ENCODE measurements around the gene OOEP. TPM values are rescaled to one million over a fixed set of nuclear protein-coding genes. Genes with fewer than 3 reads are reported as not detected.

The OOEP gene
- total RNA-seq, 1 experiment from 2014 or later, result not detected

GRCh38 chr6:73364549-73364948 is 5.1 kb downstream of the OOEP start (continued):
- TF ChIP-seq FOSL1 (IDR thresholded peaks at IDR 0.05; ENCODE audit: low read depth) (no peak), EGR1 (IDR thresholded peaks at IDR 0.05; ENCODE audit: low read depth) (no peak), CBX3 (IDR thresholded peaks at IDR 0.05; ENCODE audit: low read depth) (no peak), MAX (IDR thresholded peaks at IDR 0.05) (no peak), YY1 (IDR thresholded peaks at IDR 0.05; ENCODE audit: extremely low read depth, insufficient replicate concordance, low read depth, low read length) (no peak), TCF7L2 (IDR thresholded peaks at IDR 0.05; ENCODE audit: borderline replicate concordance, extremely low read depth, insufficient read depth, insufficient read length) (no peak), EZH2phosphoT487 (IDR thresholded peaks at IDR 0.05; ENCODE audit: borderline replicate concordance) (no peak), EZH2 (IDR thresholded peaks at IDR 0.05) (no peak)

- CTCF ChIA-PET, result no interaction called here
- RAD21 ChIA-PET (ENCODE audit: low non-redundant PET in 1 of 2, low total read pairs in 2 of 2, uncharacterized antibody in 2 of 2, unreplicated experiment in 2 of 2), result no interaction called here
Observed at GRCh38 chr6:73364121-73364520, 5.6 kb downstream of the OOEP start.

More at GRCh38 chr6:73364121-73364520, 5.6 kb downstream of the OOEP start:
- TF ChIP-seq ATF3 (IDR thresholded peaks at IDR 0.05) (no peak), JUND (IDR thresholded peaks at IDR 0.05) (no peak)
- no peaks in the 10 kb centered on the region for H3K9me2 ChIP-seq (ENCODE audit: insufficient read depth)
- no peaks in the 10 kb centered on the region for H4K20me1 ChIP-seq (ENCODE audit: insufficient read depth)
- no peak overlapping the region for H3K27ac ChIP-seq (ENCODE audit: low read depth, low read length)
- no peak overlapping the region for H3K9ac ChIP-seq (ENCODE audit: low read length)
- H3K4me1 ChIP-seq (ENCODE audit: control insufficient read depth in 1 of 2, insufficient read depth in 2 of 2, low read length in 2 of 2), result no peaks in the 10 kb centered on the region
- H3K9me3 ChIP-seq (ENCODE audit: control insufficient read depth in 1 of 2, insufficient read depth in 1 of 2, low read depth in 1 of 2, low read length in 2 of 2), result no peaks in the 10 kb centered on the region
- no TSS peak for BruUV-seq (replicated peaks)
- no peak overlapping the region for H3K4me2 ChIP-seq (ENCODE audit: low read length)
- H2AFZ ChIP-seq (ENCODE audit: low read depth, low read length, poor library complexity, severe bottlenecking), result no peak overlapping the region
- no peak overlapping the region for H3K4me3 ChIP-seq (replicated peaks in 1 of 2; ENCODE audit: low read depth in 1 of 2, low read length in 2 of 2)
- no peaks in the 10 kb centered on the region for H3K27me3 ChIP-seq (ENCODE audit: insufficient read depth, low read length)
- POLR2A ChIA-PET, result no interaction called here
- no peaks in the 10 kb centered on the region for H3K79me2 ChIP-seq (ENCODE audit: insufficient read depth, low read length)
- intact Hi-C loops (cut with micrococcal nuclease), result no loop called here
- H3K36me3 ChIP-seq (ENCODE audit: control insufficient read depth in 1 of 2, insufficient read depth in 2 of 2, low read length in 2 of 2), result no peaks in the 10 kb centered on the region
- ATAC-seq (no peak), DNase-seq (ENCODE audit: low read depth, low spot score) (no peak)
